ENCODE results near the gene DAB2. TPM values are rescaled to one million over a fixed set of nuclear protein-coding genes. Genes with fewer than 3 reads are reported as not detected.
A peak's percentile ranks its signal among the peaks of the same experiment; 100 is the strongest.

The DAB2 gene
- total RNA-seq, 5 donors from 2014 or later (not counting 1 experiment from before 2014, with no cell fraction given): 0.47 to 1.1 (median 0.78) TPM

DNA sequence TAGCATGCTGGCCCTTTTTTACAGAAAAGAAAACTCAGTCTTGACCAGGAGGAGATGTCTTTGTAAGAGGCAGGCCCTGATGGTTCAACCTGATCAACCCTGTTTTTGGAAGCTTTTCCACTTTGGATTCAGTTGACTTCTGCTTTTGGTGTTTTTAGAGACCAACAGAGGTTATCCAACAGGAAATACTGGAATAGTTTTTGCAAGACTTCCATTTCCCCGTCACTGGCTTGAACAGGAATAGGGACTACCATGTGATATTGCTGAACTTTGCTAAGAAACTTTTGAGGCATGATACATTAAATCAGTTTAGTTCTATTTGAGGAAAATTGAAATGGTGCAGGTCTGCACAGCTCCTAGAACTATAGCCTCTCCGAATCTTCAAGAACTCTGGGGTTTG is 17.1 kb upstream of the DAB2 start:
- H3K4me3 ChIP-seq (ENCODE audit: control insufficient read depth in 1 of 2, extremely low read depth in 1 of 2, low read length in 1 of 2): no peak overlapping the region
- WGBS (ENCODE audit: insufficient coverage): no CpG with 5 or more reads among the region's 2 CpGs
- ChIA-PET CTCF (no interaction called here), POLR2A (no interaction called here)
- H3K4me3 Mint-ChIP-seq: no peak overlapping the region
- peaks cover 0 to 3% (median 0%) of the 10 kb centered on the region in 3 donors for H3K4me1 Mint-ChIP-seq
- no peak for ATAC-seq (replicated peaks in 1 of 4)
- no peak overlapping the region for H3K27ac ChIP-seq (ENCODE audit: low read length)
- no peaks in the 10 kb centered on the region for H3K36me3 Mint-ChIP-seq
- no peaks in the 10 kb centered on the region for H3K9me3 ChIP-seq
- H3K9me3 Mint-ChIP-seq: no peaks in the 10 kb centered on the region
- peaks cover 8 to 10% of the 10 kb centered on the region in 2 donors for H3K27me3 Mint-ChIP-seq
- DNase-seq: no peak
- no peak overlapping the region for H3K27ac Mint-ChIP-seq
- no peaks in the 10 kb centered on the region for H3K4me1 ChIP-seq (ENCODE audit: control insufficient read depth in 1 of 2, extremely low read depth in 1 of 2, insufficient read depth in 2 of 2, low read length in 2 of 2)
- H3K36me3 ChIP-seq (ENCODE audit: control insufficient read depth in 2 of 2, extremely low read depth in 1 of 2, insufficient read depth in 1 of 2, low read length in 1 of 2): no peaks in the 10 kb centered on the region
- H3K27me3 ChIP-seq (replicated peaks in 1 of 2; ENCODE audit: control insufficient read depth in 2 of 2, extremely low read depth in 1 of 2, insufficient read depth in 2 of 2, low read length in 1 of 2): no peaks in the 10 kb centered on the region

DNA sequence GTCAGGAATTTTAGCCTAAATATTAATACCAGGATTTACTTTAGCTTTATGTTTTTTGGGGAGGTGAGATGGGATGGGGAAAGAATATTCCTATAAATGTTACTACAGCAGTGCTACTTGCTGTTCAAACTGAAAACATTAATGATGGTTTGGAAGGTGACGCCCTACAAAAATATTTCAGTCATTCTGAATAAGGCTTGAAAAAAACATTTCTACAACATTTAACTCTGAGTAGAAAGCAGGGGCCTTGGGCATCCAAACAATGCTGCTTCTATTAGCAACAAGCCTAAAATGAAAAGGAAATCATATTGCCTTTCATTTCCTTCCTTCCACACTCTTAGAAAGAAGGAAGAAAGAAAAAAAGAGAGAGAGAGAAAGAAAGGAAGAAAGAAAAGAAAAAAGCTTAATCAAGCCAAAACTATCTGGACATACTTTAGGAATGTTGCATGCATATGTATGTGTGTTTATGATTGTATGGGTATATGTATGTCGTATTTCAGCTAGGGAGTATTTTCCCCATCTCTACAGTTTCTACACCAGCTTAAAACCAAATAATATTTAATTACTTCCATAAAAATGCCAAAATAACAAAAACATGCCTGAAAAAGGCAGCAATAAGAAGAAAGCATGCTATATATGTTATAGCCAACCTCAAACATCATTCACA is 16.3 kb upstream of the DAB2 start:
- no peaks in the 10 kb centered on the region for H3K36me3 ChIP-seq (ENCODE audit: control insufficient read depth in 2 of 2, extremely low read depth in 1 of 2, insufficient read depth in 1 of 2, low read length in 1 of 2)
- H3K9me3 ChIP-seq: no peaks in the 10 kb centered on the region
- peaks cover 5 to 10% of the 10 kb centered on the region in 2 donors for H3K27me3 Mint-ChIP-seq
- H3K4me1 ChIP-seq (ENCODE audit: control insufficient read depth in 1 of 2, extremely low read depth in 1 of 2, insufficient read depth in 2 of 2, low read length in 2 of 2): no peaks in the 10 kb centered on the region
- no peak overlapping the region for H3K27ac ChIP-seq (ENCODE audit: low read length)
- POLR2A ChIA-PET: no interaction called here
- no peak overlapping the region for H3K4me3 Mint-ChIP-seq
- no CpG with 5 or more reads among the region's 2 CpGs for whole genome bisulfite sequencing (ENCODE audit: insufficient coverage)
- no peaks in the 10 kb centered on the region for H3K36me3 Mint-ChIP-seq
- H3K9me3 Mint-ChIP-seq: no peaks in the 10 kb centered on the region
- peaks cover 0 to 3% (median 0%) of the 10 kb centered on the region in 3 donors for H3K4me1 Mint-ChIP-seq
- H3K4me3 ChIP-seq (ENCODE audit: control insufficient read depth in 1 of 2, extremely low read depth in 1 of 2, low read length in 1 of 2): no peak overlapping the region
- peaks cover 0 to 2% of the 10 kb centered on the region in 2 experiments for H3K27me3 ChIP-seq (replicated peaks in 1 of 2; ENCODE audit: control insufficient read depth in 2 of 2, extremely low read depth in 1 of 2, insufficient read depth in 2 of 2, low read length in 1 of 2)
- H3K27ac Mint-ChIP-seq: no peak overlapping the region
- DNase-seq (no peak), ATAC-seq (replicated peaks in 1 of 4) (no peak)
- CTCF ChIA-PET: no interaction called here

DNA sequence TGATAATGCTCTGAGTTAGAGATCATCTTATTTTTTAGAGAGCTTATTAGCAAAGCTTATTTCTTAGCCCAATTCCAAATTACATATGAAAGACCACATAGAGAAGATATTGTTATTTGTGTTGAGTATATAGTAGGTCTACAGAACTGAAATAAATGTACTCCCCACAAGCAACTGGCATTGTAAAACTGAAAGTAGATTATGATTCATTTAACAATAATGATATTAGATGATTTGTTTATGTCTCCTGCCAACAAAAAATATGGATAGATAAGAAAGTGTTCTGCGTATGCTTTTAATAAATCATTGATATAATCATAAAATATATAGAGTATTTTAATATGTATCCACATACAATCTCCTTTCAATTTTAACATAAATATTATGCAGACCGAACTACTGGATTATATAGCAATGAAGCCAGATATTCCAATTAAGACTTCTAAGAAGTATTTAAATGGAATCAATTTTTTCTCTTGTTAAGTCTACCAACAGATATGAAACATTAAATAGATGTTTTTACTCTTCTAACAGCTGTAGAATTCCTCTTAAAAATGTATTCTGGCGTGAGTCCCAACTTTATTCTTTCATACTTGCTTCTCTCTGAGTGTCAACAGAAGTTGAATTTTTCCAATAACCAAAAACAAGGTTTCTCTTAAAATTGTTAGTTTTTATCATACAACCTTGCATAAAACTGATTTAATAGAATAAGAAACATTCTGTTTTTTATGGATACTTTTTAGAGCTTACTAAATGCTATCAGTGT is 15.6 kb upstream of the DAB2 start:
- H3K27ac ChIP-seq (ENCODE audit: low read length): no peak overlapping the region

GRCh38 chr5:39439582-39440162 is 14.9 kb upstream of the DAB2 start:
- no peak for DNase-seq
- peaks cover 0 to 3% (median 0%) of the 10 kb centered on the region in 3 donors for H3K4me1 Mint-ChIP-seq
- ChIA-PET POLR2A (no interaction called here), CTCF (no interaction called here)
- Histone ChIP-seq H3K36me3 (ENCODE audit: control insufficient read depth in 2 of 2, extremely low read depth in 1 of 2, insufficient read depth in 1 of 2, low read length in 1 of 2) (no peaks in the 10 kb centered on the region), H3K9me3 (no peaks in the 10 kb centered on the region), H3K27ac (ENCODE audit: low read length) (no peak overlapping the region), H3K4me1 (ENCODE audit: control insufficient read depth in 1 of 2, extremely low read depth in 1 of 2, insufficient read depth in 2 of 2, low read length in 2 of 2) (no peaks in the 10 kb centered on the region), H3K27me3 (replicated peaks in 1 of 2; ENCODE audit: control insufficient read depth in 2 of 2, extremely low read depth in 1 of 2, insufficient read depth in 2 of 2, low read length in 1 of 2) (peaks cover 0 to 2% of the 10 kb centered on the region in 2 experiments), H3K4me3 (ENCODE audit: control insufficient read depth in 1 of 2, extremely low read depth in 1 of 2, low read length in 1 of 2) (no peak overlapping the region)
- WGBS (ENCODE audit: insufficient coverage): 100% methylated on average over 1 of the region's 3 CpGs
- H3K27ac Mint-ChIP-seq: no peak overlapping the region
- no peaks in the 10 kb centered on the region for H3K36me3 Mint-ChIP-seq
- H3K4me3 Mint-ChIP-seq: no peak overlapping the region
- peaks cover 3 to 10% of the 10 kb centered on the region in 2 donors for H3K27me3 Mint-ChIP-seq
- no peak for ATAC-seq (replicated peaks in 1 of 4)
- H3K9me3 Mint-ChIP-seq: no peaks in the 10 kb centered on the region

More for the DNA sequence above, 15.6 kb upstream of the DAB2 start:
- H3K4me3 Mint-ChIP-seq: no peak overlapping the region
- POLR2A ChIA-PET: no interaction called here
- no peaks in the 10 kb centered on the region for H3K9me3 Mint-ChIP-seq
- no peaks in the 10 kb centered on the region for H3K9me3 ChIP-seq
- H3K36me3 Mint-ChIP-seq: no peaks in the 10 kb centered on the region
- peaks cover 3 to 10% of the 10 kb centered on the region in 2 donors for H3K27me3 Mint-ChIP-seq
- H3K4me1 Mint-ChIP-seq: peaks cover 0 to 3% (median 0%) of the 10 kb centered on the region in 3 donors
- CTCF ChIA-PET: no interaction called here
- no peak for ATAC-seq (replicated peaks in 1 of 4)
- H3K27me3 ChIP-seq (replicated peaks in 1 of 2; ENCODE audit: control insufficient read depth in 2 of 2, extremely low read depth in 1 of 2, insufficient read depth in 2 of 2, low read length in 1 of 2): peaks cover 0 to 2% of the 10 kb centered on the region in 2 experiments
- no peaks in the 10 kb centered on the region for H3K36me3 ChIP-seq (ENCODE audit: control insufficient read depth in 2 of 2, extremely low read depth in 1 of 2, insufficient read depth in 1 of 2, low read length in 1 of 2)
- no peak overlapping the region for H3K27ac Mint-ChIP-seq
- H3K4me1 ChIP-seq (ENCODE audit: control insufficient read depth in 1 of 2, extremely low read depth in 1 of 2, insufficient read depth in 2 of 2, low read length in 2 of 2): no peaks in the 10 kb centered on the region
- DNase-seq: no peak
- no CpG with 5 or more reads among the region's 3 CpGs for WGBS (ENCODE audit: insufficient coverage)
- H3K4me3 ChIP-seq (ENCODE audit: control insufficient read depth in 1 of 2, extremely low read depth in 1 of 2, low read length in 1 of 2): no peak overlapping the region

- no peak overlapping the region for H3K4me3 ChIP-seq (ENCODE audit: control insufficient read depth in 1 of 2, extremely low read depth in 1 of 2, low read length in 1 of 2)
- H3K36me3 ChIP-seq (ENCODE audit: control insufficient read depth in 2 of 2, extremely low read depth in 1 of 2, insufficient read depth in 1 of 2, low read length in 1 of 2): no peaks in the 10 kb centered on the region
- Mint-ChIP-seq H3K9me3 (no peaks in the 10 kb centered on the region), H3K4me3 (no peak overlapping the region), H3K27ac (no peak overlapping the region), H3K4me1 (peaks cover 0 to 3% (median 0%) of the 10 kb centered on the region in 3 donors), H3K27me3 (peaks cover 1 to 14% of the 10 kb centered on the region in 2 donors), H3K36me3 (no peaks in the 10 kb centered on the region)
- DNase-seq (peak in 1 of 35 experiments; percentile 9), ATAC-seq (replicated peaks in 1 of 4) (no peak)
- ChIA-PET CTCF (no interaction called here), POLR2A (no interaction called here)
- no CpG with 5 or more reads among the region's 1 CpG for WGBS (ENCODE audit: insufficient coverage)
- no peak overlapping the region for H3K27ac ChIP-seq (ENCODE audit: low read length)
- peaks cover 0 to 2% of the 10 kb centered on the region in 2 experiments for H3K27me3 ChIP-seq (replicated peaks in 1 of 2; ENCODE audit: control insufficient read depth in 2 of 2, extremely low read depth in 1 of 2, insufficient read depth in 2 of 2, low read length in 1 of 2)
- no peaks in the 10 kb centered on the region for H3K4me1 ChIP-seq (ENCODE audit: control insufficient read depth in 1 of 2, extremely low read depth in 1 of 2, insufficient read depth in 2 of 2, low read length in 2 of 2)
- H3K9me3 ChIP-seq: no peaks in the 10 kb centered on the region
These were observed 12.7 kb upstream of the DAB2 start for GRCh38 chr5:39437467-39437866.

- no peak for DNase-seq
- no peak for ATAC-seq (replicated peaks in 1 of 4)
- H3K9me3 Mint-ChIP-seq: no peaks in the 10 kb centered on the region
- peaks cover 0 to 3% (median 0%) of the 10 kb centered on the region in 3 donors for H3K4me1 Mint-ChIP-seq
- Histone ChIP-seq H3K9me3 (no peaks in the 10 kb centered on the region), H3K27ac (ENCODE audit: low read length) (no peak overlapping the region), H3K4me1 (ENCODE audit: control insufficient read depth in 1 of 2, extremely low read depth in 1 of 2, insufficient read depth in 2 of 2, low read length in 2 of 2) (no peaks in the 10 kb centered on the region), H3K27me3 (replicated peaks in 1 of 2; ENCODE audit: control insufficient read depth in 2 of 2, extremely low read depth in 1 of 2, insufficient read depth in 2 of 2, low read length in 1 of 2) (peaks cover 0 to 2% of the 10 kb centered on the region in 2 experiments), H3K4me3 (ENCODE audit: control insufficient read depth in 1 of 2, extremely low read depth in 1 of 2, low read length in 1 of 2) (no peak overlapping the region), H3K36me3 (ENCODE audit: control insufficient read depth in 2 of 2, extremely low read depth in 1 of 2, insufficient read depth in 1 of 2, low read length in 1 of 2) (no peaks in the 10 kb centered on the region)
- H3K4me3 Mint-ChIP-seq: no peak overlapping the region
- no peaks in the 10 kb centered on the region for H3K36me3 Mint-ChIP-seq
- POLR2A ChIA-PET: no interaction called here
- 100% methylated on average over 1 of the region's 4 CpGs for WGBS (ENCODE audit: insufficient coverage)
- H3K27ac Mint-ChIP-seq: no peak overlapping the region
- CTCF ChIA-PET: no interaction called here
- H3K27me3 Mint-ChIP-seq: peaks cover 0 to 20% of the 10 kb centered on the region in 2 donors
These were observed 9.1 kb upstream of the DAB2 start for GRCh38 chr5:39433848-39434247.
